HG03060 (cell line): ENCODE data around the gene CPT1A.

Experiments used
- ATAC-seq: cut with Tn5 transposase; IDR thresholded peaks from one replicate; pipeline ENCODE4 v1.9.1; 2021; ENCODE audit warnings: low read depth, moderate number of reproducible peaks; ENCODE audit not compliant: unreplicated experiment

The CPT1A gene

GRCh38 chr11:68854273-68854958, 12.7 kb upstream of the CPT1A start:
- ATAC-seq: no peak

GRCh38 chr11:68852628-68853027, 10.9 kb upstream of the CPT1A start:
- no peak for ATAC-seq

- ATAC-seq: no peak
These were observed 6.7 kb upstream of the CPT1A start for GRCh38 chr11:68848429-68848828.

GRCh38 chr11:68847395-68847794, 5.7 kb upstream of the CPT1A start:
- ATAC-seq: no peak

GRCh38 chr11:68845351-68846002, 3.8 kb upstream of the CPT1A start:
- ATAC-seq: no peak

- no peak for ATAC-seq
These were observed 3.1 kb upstream of the CPT1A start for GRCh38 chr11:68844801-68845200.

- no peak for ATAC-seq
These were observed 2.7 kb upstream of the CPT1A start for GRCh38 chr11:68844376-68844775.

GRCh38 chr11:68843703-68844312, 2.1 kb upstream of the CPT1A start:
- no peak for ATAC-seq

GRCh38 chr11:68843052-68843561, 1.4 kb upstream of the CPT1A start:
- no peak for ATAC-seq

GRCh38 chr11:68842427-68843051, 823 bp upstream of the CPT1A start:
- ATAC-seq: no peak

- no peak for ATAC-seq
These were observed 759 bp downstream of the CPT1A start for GRCh38 chr11:68840661-68841653.

GRCh38 chr11:68839911-68840641, 1.6 kb downstream of the CPT1A start:
- peak; percentile 5 for ATAC-seq

GRCh38 chr11:68839054-68839865, 2.5 kb downstream of the CPT1A start:
- peak; percentile 39 for ATAC-seq

GRCh38 chr11:68838572-68838964, 3.1 kb downstream of the CPT1A start:
- ATAC-seq: no peak

- no peak for ATAC-seq
These were observed 3.8 kb downstream of the CPT1A start for GRCh38 chr11:68837583-68838571.

- no peak for ATAC-seq
These were observed 6.0 kb downstream of the CPT1A start for GRCh38 chr11:68835749-68836148.

GRCh38 chr11:68835328-68835727, 6.4 kb downstream of the CPT1A start:
- ATAC-seq: no peak
